NCI-H128 (cell line): ENCODE measurements around the gene QRICH1.

Experiments
- DNase-seq: peaks from one replicate; lab custom pipeline; 2025; ENCODE audit not compliant: unreplicated experiment; lab: John Stamatoyannopoulos, UW

QRICH1 gene

DNA sequence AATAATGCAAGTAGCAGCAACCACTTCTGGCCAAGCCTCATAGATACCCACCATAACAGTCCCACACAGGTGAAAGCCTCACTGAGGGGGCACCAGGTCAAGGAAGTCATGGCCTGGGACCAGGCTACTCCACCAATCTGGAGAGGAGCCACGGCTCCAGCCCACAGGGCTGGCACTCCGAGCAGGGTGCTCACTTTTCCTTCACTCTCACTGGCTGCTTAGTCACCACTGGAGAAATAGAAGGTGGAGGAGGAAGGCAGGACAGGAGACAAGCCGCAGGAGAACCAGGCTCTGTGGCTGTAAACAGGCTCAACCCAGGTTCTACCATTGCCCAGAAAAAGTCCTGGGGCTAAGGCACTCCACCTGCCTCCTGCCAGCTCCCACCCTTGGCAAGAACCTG, 25.6 kb upstream of the QRICH1 start:
- no peak for DNase-seq

DNA sequence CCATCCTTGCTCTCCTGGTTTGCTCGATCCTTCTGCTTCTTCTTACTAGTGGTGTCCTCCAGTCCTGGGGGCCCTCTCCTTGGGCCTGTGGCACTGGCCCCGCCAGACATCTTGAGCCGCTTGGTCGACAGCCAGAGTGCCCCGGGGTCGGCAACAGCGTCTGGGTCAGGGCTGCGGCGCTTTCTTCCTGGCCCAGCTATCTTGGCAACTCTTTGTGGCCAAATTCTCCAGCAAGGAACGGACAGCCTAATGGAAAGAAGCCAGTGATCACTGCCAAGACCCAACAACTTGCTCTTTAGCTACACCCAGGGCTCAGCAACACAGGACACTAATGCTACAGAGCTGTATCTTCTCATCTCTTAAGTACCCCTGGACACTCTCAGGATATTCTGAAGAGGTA, 25.2 kb upstream of the QRICH1 start:
- DNase-seq, result no peak

DNA sequence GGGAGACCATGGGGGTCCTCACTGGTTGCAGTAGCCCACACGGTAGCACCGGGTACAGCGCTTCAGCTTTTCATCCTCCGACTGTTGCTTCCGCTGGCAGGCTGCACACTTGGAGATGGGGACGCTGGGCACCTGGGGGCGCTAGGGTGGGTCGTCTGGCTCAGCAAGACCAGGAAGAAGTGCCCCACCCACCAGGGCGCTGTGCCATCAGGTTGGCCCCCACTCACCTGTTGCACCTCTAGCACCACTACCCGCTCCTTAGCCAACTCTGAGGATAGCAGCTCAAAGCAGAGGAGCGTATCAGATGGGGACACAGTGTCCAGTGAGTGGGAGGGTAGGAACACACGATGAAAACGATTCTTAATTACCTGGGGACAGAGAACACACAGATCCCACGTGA, 18.4 kb upstream of the QRICH1 start:
- DNase-seq, result no peak

DNA sequence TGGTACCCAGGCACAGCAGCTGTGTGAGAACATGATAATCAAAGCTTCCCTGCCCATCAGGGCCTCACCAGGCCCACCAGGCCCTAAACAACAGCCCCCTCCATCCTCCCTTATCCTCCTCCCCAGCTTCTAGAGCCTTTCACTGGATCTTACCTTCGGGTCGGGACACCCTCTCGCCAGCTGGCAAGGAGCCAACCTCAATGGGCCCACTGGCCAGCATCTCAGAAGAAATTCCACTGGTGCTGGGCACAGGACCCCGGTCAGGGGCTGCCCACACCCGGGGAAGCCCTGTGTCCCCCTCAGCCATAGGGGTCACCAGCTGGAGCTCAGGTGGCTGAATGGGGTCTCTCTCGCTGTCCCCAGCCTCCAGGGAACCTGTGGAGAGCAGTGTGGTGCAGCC, 17.5 kb upstream of the QRICH1 start:
- no peak for DNase-seq

DNA sequence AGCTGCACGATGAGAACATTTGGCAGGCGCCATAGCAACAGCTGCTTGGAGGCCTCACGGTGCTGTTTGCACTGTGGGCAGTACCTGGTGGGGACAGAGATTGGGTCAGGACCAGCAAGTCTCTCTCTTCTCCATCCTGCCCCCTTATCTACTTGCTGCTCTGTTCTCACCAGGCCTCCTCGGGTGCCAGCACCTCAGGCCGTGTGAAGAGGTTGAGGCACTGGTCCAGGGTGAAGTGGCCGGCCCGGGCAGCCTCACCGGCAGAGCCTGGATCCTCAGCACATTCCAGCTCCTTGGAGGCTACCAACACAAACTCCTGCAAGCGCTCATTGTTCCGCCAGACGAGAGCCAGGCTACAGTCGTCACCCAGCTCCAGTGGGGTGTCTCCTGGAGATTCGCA, 16.9 kb upstream of the QRICH1 start:
- no peak for DNase-seq

DNA sequence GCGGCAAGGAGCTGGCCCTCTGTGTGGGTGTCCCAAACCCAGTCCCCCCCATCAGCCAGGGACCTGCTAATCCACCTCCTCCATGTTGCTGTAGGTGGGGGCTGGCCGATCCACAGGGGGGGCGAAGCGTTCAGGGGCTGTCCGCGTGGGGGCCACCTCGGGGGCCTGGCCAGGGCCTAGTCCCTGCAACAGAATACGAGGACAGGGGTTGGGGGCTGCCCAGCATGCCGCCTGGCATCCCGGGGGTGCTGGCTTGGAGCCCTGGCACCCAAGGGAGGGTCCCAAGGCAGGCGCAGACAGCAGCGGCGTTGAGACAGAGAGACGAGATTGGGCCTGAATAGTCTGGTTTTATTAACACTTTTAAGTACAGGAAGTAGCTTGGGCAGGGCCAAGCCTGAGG, 14.5 kb upstream of the QRICH1 start:
- no peak for DNase-seq

DNA sequence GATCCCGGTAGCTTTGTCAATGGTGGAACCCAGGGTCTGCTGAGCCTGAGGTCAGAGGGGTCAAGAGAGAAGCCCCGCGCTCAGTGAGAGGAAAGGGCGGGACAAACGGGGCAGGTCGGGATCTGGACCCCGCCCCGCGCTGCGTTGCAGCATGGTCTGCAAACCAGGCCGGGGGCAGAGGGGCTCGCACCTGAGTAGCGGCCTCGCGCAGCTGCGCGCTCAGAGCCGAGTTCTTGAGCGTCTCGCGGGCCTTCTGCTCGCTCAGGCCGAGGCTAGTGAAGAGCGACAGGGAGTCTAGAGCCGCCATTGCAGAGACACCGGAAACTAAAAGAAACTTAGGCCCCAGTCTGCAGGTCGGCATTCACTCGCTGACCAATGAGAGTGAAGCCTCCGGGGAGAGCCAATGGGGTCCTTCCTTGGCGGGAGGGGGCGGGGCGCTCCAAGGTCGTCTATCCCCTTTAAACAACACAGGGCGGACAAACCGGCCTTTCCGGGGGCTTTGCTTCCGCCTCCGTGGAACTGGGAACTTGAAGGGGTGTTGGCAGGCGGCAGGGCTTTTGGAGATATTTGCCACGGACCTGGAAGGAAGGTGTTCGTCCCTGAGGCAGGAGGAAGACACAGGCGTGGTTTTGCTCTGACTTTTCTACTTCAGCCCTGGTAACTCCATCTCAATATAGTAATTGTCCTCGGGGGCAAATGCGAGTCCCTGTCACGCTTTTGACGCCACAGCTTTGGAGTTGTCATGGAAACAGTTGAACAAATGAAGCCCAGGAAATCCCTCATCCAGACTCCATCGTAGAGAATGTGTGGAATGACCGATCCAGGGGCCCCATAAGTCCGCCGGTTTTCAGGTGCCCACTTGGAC, 10.8 kb upstream of the QRICH1 start, which contains the start of gene QARS1:
QARS1 (minus strand) TSS at position 331 of the 865 bp plus-strand sequence; CDS start at position 307, 24 bp downstream.
- DNase-seq, result peak; percentile 20

DNA sequence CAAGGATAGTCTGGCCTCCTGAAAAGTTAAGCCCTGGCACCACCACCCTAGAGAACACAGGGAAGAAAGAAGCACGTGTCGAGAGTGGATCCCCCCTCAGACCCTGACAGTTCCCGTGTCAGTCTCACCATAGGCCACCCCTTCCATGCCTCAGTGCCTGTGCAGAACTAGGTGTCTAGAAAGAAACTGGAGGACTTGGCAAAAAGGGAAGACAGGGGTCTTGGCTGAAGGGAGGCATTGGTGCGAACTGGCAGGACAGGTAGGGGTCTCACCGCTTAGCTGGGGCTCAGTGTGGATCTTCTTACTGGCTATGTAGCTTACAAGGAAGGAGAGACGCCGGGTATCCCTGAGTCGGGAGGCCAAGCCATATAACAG, 10.2 kb upstream of the QRICH1 start:
- no peak for DNase-seq

DNA sequence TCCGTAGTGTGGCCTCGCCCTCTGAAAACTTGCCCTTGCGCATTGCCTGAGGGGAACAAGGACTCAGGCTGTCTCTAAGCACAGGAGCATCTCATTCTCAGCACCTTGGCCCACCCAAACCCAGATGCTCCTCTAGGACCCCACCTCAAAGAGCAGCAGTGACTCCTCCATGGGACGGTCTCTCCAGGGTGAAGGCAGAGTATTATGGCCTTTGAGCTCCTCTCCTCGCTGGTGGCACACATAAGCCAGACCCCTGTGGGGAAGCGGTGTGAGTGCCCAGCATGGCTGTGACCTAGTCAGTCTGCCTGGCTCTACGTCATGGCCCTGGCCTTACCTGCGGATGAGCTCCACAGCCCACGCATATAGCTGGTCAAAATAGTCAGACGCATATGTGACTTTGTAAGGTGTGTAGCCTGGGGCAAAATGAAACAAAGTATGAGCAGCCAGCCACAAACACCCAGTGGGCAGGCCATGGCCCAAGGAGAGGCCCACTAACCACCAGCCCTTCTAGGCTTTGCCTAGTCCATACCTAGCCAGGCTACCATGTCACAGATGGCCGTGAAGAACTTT, 6.3 kb upstream of the QRICH1 start:
- no peak for DNase-seq

DNA sequence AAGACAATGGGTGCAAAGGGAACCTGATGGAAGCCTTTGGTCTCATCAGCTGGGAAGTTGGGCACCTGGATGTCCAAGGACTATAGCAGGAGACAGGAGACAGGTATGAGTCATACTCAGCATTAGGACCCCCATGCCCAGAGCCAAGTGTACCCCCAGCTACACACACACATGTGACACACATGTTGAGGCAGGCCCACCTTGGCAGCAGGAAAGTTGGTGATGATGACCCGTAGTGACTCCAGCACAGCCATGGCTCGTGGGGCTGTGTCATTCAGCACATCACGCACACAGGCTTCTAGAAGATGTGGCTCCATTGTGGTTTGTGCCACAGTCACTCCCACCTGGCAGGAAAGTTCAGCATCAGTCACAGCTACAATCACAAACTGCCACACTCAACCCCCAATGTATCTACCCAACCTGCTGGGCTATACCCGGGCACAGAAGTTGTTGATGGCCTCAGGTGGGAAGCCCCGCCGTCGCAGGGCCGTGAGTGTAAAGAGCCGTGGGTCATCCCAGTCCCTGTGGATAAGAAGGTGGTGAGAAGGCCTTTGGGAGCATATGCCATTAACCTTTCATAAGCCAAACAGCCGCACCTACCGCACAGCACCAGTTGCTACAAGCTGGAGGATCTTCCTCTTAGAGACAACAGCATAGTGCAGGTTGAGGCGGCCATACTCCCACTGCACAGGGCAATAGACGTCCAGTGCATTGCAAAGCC, 5.2 kb upstream of the QRICH1 start:
- no peak for DNase-seq

DNA sequence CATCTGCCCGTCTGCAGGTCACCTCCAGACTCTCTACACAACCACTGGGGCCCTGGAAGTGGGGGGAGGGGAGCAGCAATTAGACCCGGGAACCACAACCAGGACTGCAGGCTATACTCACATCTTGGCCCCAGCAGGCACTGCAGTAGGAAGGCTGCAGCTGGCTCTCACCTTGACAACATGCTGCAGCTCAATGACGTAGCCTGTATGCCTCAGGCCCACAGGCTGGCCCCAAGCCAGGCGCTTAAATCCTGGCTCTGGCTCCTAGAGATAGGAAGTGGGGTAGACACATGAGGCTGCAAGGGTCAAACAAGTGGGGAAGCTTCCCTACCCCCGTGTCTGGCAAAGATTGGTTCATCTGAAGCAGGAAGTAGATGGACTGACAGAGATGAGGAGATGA, 4.6 kb upstream of the QRICH1 start:
- DNase-seq, result no peak

DNA sequence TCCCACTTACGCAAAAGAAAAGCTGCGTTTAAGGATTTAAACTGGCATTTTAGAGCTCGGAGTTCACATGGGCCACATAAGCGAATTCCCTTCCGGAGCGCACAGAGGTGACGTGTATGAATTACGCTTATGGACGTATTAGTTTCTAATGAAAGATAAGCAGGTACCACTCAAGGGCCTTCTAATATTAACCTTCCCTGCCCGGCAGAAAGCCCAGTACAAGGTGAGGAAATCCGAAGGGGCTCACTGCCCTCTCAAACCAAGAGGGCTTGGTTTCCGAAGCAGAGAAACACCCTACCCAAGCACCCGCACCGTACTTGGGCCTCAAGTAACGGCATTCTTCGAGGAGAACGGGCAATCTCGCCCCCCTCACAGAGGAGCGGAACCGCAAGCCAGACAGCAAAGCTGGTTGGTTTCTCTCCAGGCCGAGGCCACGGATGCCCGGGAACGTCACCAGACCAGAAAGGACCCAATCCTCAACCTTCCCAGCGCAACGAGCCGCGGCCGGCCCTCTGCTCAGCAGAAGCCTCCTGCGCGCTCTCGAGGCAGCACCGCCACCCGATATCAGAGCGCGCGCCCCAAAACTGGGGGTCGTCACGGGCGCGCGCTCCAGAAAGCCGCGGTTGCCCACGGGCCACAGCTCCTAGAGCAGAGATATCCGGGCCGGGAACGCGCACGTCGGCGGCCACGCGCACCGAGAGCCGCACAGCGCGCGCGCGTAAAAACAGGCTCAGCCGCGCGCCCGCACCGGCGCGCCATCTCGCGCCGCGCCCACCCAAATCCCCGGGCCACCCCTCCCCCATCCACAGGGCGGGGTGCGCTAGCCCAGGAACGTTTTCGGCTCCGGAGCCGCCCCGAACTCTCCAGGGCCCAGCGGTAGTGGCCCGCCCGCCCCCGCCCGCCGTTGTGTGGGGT, 676 bp downstream of the QRICH1 start:
- DNase-seq, result peak; percentile 24

DNA sequence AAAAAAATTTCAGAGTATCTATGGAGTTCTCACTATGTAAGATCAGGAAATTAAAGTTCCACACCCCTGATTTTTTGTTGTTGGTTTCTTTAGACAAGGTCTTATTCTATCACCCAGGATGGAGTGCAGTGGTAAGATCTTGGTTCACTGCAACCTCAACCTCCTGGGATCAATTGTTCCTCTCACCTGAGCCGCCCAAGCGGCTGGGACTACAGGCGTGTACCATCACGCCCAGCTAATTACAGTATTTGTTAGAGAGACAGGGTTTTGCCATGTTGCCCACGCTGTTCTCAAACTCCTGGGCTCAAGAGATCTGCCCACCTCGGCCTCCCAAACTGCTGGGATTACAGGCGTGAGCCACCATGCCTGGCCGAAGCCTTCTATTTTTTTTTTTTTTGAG, 12.4 kb downstream of the QRICH1 start:
- no peak for DNase-seq

DNA sequence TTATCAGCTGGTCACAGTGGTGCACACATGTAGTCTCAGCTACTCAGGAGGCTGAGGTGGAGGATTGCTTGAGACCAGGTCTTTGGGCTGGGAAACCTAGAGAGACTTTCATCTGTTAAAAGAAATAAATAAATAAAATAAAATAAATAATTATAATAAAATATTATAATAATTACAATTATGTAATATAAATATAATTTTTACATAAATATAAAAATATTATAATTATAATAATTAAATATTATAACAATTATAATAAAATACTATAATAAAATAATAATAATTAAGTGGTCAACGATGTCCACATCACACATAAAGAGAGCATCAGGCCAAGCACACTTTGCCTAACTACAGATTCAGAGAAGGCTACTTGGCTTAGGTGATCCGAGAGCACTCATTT, 14.6 kb downstream of the QRICH1 start:
- DNase-seq, result no peak

DNA sequence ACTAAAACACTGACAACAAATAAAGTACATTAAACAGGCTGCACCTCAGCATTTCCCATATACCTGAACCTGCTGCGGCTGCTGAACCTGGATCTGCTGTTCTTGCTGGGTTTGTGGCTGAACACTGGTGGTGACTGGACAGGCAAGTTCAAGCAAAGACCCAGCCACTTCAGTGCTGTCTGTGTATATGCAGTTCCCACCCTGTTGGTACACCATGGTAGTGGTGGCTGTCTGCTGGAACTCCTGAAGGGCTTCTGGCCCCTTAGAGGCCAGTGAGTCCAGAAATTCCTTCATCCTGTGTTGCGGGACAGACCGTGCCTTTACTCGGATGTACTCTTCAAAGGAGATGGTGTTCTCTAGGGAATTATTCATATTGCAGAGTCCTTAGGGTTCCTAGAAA, 17.2 kb downstream of the QRICH1 start:
- DNase-seq, result no peak

DNA sequence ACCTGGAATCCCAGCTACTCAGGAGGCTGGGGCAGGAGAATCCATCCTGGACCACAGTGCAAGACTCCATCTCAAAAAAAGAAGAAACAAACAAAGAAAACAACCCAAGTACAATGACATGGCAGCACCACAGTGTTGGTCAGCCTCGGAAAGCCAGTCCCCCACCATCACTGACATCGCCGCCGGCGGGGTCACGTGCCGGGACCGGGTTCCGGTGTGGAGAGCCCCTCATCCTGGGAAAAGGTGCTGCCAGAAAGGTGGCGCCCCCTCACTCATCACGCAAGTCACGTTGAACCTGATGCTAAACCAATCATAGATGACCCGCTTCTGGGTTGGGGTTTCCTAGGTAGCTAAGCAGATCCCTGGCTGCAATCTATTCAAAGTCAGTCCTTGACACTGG, 17.8 kb downstream of the QRICH1 start:
- no peak for DNase-seq

DNA sequence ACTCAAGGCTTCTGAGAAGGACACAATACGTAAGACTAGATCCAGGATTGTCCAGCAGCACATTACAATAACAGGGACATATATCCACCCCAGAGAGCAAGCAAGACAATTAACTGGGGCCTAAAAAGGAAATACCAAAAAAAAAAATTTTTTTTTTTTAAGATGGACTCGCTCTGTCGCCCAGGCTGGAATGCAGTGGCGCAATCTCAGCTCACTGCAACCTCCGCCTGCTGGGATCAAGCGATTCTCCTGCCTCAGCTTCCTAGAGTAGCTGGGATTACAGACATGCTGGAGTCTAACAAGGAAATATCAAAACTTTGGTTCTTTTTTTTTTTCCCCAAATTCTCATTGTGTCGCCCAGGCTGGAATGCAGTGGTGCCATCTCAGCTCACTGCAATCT, 35.9 kb downstream of the QRICH1 start:
- DNase-seq, result no peak

DNA sequence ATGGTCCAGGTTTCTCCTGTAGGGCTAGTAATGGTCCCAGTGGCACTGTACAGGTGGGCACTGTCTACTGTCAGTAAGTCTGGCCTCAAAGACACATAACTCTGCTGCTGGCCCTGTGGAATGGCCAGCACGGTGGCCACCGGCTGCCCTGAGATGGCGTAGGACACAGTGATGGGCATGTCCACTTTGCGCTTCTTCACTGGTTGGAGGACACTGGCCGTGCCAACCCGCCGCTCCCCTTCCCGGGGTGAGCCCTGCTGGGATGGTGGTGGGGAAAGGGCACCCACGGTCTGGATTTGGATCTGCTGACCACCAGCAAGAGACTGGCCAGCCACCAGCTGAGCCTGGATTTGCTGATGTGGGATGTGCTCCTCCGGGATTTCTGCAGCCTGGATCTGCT, 36.6 kb downstream of the QRICH1 start:
- DNase-seq, result no peak

DNA sequence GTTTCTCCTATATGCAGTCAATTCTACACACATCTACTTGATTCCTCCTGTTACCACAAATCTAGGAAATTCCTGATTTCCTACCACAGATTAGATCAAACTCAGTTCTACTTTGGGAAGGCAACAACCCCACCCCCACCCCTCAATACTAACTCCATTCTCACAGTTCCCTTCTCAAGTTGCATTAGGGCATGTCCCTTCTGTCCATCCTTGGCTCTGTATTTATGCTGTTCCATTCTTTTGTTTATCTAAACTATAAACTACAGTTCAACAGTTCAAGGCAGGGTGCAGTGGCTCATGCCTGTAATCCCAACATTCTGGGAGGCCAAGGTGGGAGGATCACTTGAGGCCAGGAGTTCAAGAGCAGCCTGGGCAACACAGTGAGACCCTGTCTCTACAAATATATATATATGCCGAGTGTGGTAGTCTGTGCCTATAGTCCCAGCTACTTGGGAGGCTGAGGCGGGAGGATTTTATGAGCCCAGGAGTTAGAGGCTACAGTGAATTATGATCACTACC, 39.5 kb downstream of the QRICH1 start:
- DNase-seq, result no peak

DNA sequence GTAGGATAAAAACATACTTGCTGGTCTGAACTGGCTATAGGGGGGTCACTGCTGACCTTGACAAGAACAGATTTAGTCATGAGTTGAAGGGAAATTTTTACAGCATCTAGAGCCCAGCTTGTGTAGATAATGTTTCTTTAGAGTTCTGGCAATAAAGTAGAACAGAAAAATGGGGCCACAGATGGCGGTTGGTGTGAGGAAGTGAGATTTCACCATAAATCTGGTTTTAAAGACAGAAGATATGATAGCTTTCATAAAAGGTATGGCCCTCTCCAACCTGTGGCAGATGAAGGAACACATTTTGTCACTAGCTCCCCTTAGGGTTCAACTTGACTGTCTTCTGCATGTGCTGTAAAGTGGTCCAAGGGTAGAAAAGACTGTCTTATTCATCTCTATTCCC, 40.3 kb downstream of the QRICH1 start:
- DNase-seq, result no peak

DNA sequence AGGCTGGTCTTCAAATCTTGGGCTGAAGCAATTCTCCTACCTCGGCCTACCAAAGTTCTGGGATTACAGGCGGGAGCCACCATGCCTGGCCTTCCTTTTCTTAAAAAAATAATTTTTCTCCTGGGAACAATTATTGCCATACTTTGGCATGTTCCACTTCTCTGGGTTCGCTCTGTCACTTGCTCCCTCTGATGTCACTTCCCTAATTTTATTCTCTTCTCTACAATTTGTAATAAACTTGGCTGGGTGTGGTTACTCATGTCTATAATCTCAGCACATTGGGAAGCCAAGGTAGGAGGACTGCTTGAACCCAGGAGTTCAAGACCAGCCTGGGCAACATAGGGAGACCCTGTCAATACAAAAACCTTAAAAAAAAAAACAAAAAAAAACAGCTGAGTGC, 58.6 kb downstream of the QRICH1 start:
- no peak for DNase-seq
